HG02763 (cell line): ENCODE data around the gene RAB11FIP3.

Source experiments
- ATAC-seq: cut with Tn5 transposase; IDR thresholded peaks from one replicate; pipeline ENCODE4 v1.9.1; 2021; ENCODE audit warnings: mild to moderate bottlenecking, moderate library complexity; ENCODE audit not compliant: unreplicated experiment

Gene RAB11FIP3

DNA sequence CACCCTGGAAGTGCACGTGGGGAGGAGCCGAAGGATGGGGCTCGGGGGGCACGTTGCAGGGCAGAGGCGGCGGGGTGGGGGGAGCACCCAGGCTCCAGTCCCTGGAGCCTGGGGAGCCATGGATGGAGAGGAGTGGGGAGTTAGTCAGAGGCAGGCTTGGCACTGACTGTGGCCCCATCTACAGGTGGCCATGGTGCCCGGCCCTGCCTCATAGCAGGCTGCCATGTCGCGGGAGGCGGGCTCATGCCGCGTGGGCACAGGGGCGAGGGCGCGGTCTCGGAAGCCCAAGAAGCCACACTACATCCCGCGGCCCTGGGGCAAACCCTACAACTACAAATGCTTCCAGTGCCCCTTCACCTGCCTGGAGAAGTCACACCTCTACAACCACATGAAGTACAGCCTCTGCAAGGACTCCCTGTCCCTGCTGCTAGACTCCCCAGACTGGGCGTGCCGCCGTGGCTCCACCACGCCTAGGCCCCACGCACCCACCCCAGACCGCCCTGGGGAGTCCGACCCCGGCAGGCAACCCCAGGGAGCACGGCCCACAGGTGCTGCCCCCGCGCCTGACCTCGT, 137.7 kb downstream of the RAB11FIP3 start:
- no peak for ATAC-seq

DNA sequence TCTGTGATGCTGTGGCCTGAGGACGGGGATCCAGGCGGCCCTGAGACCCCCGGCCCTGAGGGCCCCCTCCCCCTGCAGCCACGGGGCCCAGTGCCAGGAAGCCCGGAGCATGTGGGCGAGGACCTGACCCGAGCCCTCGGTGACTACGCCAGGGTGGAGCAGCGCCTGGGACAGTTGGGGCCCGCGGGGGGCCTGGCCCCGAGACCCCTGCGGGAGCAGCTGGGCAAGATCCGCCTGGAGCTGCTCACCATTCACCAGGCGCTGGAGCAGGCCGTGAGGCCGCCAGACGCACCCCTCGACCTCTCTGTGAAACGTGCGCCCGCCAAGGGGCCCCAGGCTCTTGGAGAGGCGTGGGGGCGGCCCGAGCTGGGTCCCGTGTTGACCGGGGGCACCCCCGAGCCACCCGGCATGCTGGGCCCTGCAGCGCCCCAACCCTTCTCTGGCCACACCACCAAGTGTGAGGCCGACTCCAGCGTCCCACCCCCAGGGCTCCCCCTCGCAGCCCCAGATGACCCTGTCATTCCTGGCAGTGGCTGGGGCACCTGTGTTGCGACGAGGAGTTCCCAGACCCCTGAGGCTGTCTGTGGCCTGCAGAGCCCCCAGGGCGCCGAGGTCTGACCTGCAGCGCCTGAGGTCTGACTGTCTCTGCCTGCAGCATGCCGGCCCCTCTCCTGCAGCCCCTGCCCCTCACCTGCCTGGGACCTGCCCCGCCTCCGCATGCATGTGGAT, 139.4 kb downstream of the RAB11FIP3 start:
- ATAC-seq, result no peak

DNA sequence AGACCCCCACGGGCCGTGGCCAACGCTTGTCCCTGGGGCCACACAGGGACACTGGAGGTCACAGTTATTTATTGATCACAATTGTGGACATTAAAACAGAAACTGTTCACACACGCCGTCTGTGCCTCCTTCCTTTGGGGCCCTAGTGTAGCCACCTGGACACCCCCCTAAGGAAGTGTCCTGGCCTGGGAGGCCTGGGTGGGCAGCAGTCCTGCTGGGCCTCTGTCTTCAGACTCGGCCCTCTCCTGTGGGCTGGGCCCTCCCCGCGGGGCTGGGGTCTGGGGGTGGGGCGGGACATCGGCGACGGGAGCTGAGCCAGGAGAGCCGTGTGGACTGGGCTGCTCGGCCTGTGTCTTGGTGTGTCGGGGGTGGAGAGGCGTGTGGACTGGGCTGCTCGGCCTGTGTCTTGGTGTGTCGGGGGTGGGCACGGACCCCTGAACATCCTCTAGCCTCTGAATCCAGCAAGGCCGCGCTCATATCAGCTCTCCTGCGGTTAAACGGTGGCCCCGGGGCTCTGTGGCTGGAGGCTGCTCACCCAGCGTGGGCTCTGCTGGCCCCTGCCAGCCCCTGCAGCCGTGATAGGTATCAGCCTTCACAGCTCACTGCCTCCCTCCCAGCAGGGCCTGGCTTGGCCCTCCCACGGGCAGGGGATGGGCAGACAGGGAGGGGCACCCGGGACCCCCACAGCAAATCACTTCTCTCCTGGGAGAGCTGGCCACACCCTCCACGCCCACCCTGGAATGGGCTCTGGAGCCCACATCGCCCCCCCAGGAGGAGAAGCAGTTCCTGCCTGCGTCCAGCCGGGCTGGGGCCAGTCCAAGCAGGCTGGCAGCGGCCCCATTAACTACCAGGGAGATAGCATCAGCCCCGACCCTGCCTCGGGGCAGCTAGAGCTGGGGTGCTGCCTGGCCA, 140.2 kb downstream of the RAB11FIP3 start:
- ATAC-seq, result no peak

DNA sequence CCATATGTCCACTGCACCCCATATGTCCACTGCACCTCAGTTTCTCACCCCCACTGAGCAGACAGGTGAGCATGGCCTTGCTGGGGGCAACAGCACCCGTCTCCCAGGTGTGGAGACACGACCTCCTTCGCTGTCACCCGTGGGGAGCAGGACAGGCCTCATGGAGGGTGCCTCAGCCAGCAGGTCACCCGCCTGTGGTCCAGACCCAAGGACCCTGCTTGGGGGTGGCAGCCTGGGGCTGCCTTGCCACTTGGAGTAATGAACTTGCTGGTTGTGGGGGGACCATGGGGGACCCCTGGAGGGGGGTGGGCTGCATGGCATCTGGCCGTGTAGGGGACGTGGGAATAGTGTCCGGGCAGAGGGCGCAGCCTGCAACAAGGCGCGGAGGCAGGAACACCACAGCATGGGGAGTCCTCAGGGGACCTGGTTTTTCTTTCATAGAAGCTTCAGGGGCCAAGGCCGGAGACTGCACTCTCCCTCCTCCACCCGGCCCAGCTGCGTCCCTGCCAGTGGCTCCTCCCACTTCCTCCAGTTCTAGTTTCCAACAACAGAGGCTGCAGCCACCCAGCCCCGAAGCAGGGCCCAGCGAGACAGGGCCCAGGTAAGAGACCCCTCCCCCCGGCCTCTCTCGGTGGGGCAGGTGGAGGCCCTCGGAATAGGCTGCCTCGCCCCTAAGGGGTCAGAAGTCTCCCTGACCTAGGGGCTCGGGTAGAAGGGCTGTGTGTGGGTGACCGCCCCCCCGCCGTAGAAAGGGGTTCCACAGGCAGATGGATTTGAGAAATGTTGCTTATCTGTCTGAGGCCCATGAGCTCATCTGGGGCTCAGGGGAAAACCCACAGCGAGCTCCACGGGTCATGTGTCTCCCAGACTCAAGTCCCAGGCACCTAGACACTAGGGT, 141.3 kb downstream of the RAB11FIP3 start, which contains the start of gene NHLRC4:
Gene NHLRC4 (plus strand): TSS at position 531 of the 898 bp plus-strand sequence. CDS start 1,043 bp downstream, outside the sequence.
- peak; percentile 37 for ATAC-seq

DNA sequence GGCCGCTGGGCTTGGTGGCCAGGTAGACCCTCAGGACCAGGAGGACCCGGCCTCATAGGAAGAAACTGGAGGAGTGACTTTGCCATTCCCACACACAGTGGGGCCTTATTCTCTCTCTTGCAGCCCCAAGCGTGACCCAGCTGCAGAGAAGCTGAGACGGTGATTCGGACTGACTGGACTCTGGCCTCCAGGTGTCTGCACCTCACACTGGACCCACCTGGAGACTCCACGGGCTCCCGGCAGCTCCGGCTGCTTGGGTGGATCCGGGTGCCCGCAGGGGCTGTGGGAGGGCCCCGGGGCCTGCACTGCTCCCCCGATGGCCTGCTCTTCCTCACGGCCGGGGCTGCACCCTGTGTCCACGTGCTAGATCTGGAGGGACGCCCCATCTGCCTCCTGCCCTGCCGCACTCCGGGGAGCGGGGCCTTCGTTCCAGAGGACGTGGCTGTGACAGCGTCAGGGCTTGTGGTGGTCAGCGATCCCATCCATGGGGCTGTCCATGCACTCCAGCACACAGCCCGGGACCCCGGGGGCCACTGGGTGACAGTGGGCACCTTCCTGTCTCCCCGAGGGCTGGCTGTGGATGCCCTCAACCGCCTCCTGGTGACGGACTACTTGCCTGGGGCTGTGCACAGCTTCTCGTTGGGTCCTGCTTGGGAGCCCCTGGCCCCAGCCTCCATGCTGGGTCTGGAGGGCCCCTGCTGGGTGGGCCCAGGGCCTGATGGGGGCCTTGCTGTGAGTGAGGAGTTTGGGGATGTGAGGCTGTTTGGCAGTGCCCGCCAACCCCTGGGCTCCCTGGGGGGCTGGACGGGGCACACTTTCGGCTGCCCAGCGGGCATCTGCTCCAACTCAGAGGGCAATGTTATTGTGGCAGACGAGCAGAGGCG, 142.2 kb downstream of the RAB11FIP3 start:
- no peak for ATAC-seq

DNA sequence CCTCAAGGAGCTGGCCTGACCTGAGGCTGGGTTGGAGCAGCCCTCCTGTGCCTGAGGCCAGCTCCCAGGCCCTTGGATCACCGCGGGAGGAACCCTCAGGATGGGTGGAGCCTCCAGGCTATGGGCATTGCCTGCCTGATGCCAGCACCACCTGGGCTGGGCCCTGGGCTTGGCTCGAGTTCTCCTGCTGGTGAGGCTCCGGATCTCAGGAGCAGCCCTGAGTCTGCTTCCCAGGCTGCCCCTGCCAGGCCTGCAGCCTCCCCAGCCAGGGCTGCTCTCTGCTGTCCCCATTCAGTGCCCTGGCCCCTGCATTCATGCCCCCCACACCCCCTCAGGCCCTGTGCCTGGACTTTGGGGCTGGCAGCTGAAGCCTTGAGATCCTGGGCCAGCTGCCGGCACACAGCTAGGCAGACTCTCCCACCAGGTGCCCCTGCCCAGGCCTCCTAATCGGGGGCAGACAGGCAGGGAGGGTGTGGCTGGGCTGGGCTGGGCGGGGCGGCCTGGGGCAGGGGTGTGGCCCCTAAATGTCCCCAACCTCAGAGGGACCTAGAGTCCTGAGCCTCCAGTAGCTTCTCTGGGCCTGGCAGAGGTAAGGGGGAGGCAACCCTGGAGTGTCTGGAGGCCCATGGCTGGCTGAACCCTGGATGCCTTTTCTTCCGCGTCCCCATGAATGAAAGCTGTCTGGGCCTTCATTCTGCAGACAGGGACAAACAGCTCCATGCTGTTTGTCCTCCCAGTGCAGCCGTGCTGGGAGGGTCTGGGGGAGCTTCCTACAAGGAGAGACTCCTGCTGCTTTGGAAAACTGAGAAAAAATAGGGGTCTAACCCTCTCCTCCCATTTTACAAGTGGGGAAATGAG, 143.2 kb downstream of the RAB11FIP3 start:
- no peak for ATAC-seq

DNA sequence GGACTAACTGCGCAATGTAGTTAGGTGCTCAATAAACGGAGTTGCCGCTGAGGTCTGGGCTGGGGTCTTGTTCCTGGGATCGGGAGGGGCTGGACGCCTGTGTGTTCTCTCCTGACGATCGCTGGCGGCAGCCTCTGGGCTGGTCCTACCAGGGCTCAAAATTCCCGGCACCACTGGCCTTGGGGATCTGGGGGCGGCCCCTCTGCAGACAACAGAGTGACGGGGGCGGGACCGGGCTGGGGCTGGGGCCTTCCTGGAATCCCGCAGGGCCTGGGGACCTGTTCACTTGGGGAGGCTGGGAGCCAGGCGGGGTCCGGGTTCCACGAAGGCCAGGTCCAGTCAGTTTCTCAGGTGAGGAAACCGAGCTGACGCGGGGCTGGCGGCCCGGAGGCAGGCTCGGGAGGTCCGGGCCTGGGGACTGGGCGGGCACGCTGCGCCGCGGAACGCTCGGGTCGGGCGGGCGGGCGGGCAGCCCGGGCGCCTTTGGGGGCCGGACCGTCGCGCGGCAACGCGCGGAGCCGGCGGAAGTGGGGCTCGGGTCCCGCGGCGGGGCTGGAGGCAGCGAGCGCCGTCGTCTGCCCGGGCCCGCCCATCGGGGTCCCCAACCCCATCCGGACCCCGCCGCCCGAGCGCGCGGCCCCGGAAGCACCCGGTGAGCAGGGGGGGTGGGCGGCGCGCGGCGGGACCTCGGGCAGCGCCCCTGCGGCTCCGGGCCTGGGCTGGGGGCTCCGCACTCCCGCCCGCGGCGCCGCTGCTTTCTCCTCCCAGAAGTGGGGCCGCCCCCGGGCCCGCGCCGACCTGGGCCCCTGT, 144.2 kb downstream of the RAB11FIP3 start, which contains the start of gene PIGQ:
Gene PIGQ (plus strand): TSS at position 524 of the 810 bp plus-strand sequence. CDS start 4,107 bp downstream, outside the sequence.
- ATAC-seq, result peak; percentile 47
